ENCODE measurements around the gene SYMPK. TPM values are rescaled to one million over a fixed set of nuclear protein-coding genes. Genes with fewer than 3 reads are reported as not detected.

Gene SYMPK
- total RNA-seq, 4 donors from 2014 or later, result 31.0 to 89.0 (median 57.4) TPM

GRCh38 chr19:45882652-45883585 is 20.0 kb upstream of the SYMPK start:
- Histone ChIP-seq H3K27me3 (no peaks in the 10 kb centered on the region), H3K4me3 (peak overlapping the region in 2 of 4 donors; percentile 4 to 26), H3K4me1 (peaks cover 0 to 51% (median 23%) of the 10 kb centered on the region in 4 donors), H3K9me3 (no peaks in the 10 kb centered on the region), H3K27ac (peak overlapping the region in 1 of 4 donors; percentile 72), H3K36me3 (peaks cover 0 to 23% (median 0%) of the 10 kb centered on the region in 3 donors)
- no peak for TF ChIP-seq POLR2A (IDR thresholded peaks at IDR 0.05)
- TF ChIP-seq, protein P1, sequence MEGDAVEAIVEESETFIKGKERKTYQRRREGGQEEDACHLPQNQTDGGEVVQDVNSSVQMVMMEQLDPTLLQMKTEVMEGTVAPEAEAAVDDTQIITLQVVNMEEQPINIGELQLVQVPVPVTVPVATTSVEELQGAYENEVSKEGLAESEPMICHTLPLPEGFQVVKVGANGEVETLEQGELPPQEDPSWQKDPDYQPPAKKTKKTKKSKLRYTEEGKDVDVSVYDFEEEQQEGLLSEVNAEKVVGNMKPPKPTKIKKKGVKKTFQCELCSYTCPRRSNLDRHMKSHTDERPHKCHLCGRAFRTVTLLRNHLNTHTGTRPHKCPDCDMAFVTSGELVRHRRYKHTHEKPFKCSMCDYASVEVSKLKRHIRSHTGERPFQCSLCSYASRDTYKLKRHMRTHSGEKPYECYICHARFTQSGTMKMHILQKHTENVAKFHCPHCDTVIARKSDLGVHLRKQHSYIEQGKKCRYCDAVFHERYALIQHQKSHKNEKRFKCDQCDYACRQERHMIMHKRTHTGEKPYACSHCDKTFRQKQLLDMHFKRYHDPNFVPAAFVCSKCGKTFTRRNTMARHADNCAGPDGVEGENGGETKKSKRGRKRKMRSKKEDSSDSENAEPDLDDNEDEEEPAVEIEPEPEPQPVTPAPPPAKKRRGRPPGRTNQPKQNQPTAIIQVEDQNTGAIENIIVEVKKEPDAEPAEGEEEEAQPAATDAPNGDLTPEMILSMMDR (IDR thresholded peaks at IDR 0.05), result peak; percentile 78 to 91 (median 81)
- DNase-seq (ENCODE audit: low spot score in 2 of 2), result peak; percentile 54 to 79
- WGBS, 2 donors, result 21 to 26% methylated on average over 45 of the region's 47 CpGs

DNA sequence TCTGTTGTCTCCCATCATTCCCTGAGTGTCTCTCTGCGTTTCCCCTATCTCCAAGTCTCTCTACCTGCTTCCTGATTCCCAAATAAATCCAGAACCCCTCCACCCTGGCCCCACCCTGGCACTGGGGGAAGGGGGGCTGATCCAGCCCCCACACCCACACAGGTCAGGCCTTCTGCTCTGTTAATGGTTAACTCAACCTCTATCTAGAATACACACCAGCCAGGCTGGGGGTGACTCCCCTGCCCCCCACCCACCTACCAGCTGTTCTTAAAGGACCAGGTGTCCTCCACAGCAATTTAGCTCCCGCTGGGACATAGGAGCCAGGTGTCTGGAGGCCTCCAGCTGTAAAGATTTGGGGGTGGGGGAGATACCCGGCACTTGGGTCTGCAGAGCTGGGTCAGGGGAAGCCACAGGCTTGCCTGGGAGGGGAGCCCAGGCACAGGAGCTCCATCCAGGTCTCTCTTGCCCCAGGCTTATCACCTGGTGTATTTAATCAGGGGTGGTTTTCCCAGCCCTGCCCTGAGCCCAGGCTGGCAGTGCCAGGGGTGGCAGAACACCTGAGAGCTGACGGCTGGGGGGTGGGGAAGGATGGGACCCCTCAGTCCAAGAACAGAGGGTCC is 19.1 kb upstream of the SYMPK start:
- DNase-seq (ENCODE audit: low spot score in 2 of 2), result no peak
- Histone ChIP-seq H3K36me3 (peaks cover 0 to 23% (median 0%) of the 10 kb centered on the region in 3 donors), H3K4me1 (peaks cover 0 to 52% (median 24%) of the 10 kb centered on the region in 4 donors), H3K27me3 (no peaks in the 10 kb centered on the region), H3K27ac (peak overlapping the region in 1 of 4 donors; percentile 5), H3K9me3 (no peaks in the 10 kb centered on the region), H3K4me3 (no peak overlapping the region)
- WGBS, 2 donors, result 66 to 69% methylated on average over 4 of the region's 4 CpGs
- TF ChIP-seq POLR2A (IDR thresholded peaks at IDR 0.05) (no peak), EP300 (IDR thresholded peaks at IDR 0.05) (no peak)
- TF ChIP-seq, protein P1 (IDR thresholded peaks at IDR 0.05), result no peak

DNA sequence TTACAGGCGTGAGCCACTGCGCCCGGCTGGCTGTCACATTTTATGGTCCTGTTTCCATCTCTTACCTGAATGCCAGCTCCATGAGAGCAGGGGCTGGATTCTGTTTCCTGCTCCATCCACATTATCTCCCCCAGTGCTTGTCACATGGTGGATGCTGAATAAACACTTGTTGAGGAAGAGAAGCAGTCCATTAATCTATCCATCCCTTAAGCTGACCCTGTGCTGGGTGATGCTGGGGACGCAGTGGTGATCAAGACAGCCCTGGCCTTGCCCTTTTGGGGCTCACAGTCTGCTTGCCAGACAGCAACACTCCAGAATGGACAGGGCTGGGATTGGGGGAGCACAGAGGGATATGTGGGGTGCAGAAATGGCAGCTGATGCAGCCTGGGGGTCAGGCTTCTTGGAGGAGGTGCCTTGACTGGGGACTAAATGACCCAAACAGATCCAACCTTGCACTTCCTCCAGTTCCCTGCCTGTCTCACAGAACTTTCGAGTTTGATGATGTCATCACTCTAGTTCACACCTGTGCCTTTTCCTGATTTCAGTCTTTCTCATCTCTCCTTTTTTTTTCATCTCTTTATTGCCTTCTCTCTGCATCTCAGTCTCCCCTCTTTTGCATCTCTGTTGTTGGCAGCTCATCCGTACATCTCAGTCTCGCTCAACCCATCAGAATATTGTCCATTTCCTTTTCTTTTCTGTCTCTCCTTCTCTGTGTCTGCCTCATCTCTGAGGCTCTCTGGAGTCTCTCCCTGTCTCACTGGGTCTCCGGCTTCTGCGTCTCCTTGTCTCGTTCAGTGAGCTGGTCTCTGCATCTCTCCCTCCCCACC is 18.3 kb upstream of the SYMPK start:
- TF ChIP-seq EP300 (IDR thresholded peaks at IDR 0.05) (no peak), POLR2A (IDR thresholded peaks at IDR 0.05) (no peak)
- TF ChIP-seq, protein P1 (IDR thresholded peaks at IDR 0.05), result no peak

GRCh38 chr19:45879971-45880370 is 17.0 kb upstream of the SYMPK start:
- Histone ChIP-seq H3K4me1 (peaks cover 0 to 49% (median 25%) of the 10 kb centered on the region in 4 donors), H3K27me3 (no peaks in the 10 kb centered on the region), H3K27ac (no peak overlapping the region), H3K4me3 (no peak overlapping the region), H3K36me3 (peaks cover 0 to 20% (median 0%) of the 10 kb centered on the region in 3 donors), H3K9me3 (no peaks in the 10 kb centered on the region)
- no peak for DNase-seq (ENCODE audit: low spot score in 2 of 2)
- no peak for TF ChIP-seq EP300 (IDR thresholded peaks at IDR 0.05)
- TF ChIP-seq POLR2A (IDR thresholded peaks at IDR 0.05), result no peak
- TF ChIP-seq, protein P1 (IDR thresholded peaks at IDR 0.05), result no peak
- 82 to 83% methylated on average over 2 of the region's 2 CpGs for WGBS, 2 donors

More for the DNA sequence above, 18.3 kb upstream of the SYMPK start:
- Histone ChIP-seq H3K27ac (no peak overlapping the region), H3K4me3 (no peak overlapping the region), H3K4me1 (peaks cover 0 to 54% (median 28%) of the 10 kb centered on the region in 4 donors), H3K36me3 (peaks cover 0 to 23% (median 0%) of the 10 kb centered on the region in 3 donors), H3K27me3 (no peaks in the 10 kb centered on the region), H3K9me3 (no peaks in the 10 kb centered on the region)
- WGBS, 2 donors, result 85% methylated on average over 10 of the region's 10 CpGs
- no peak for DNase-seq (ENCODE audit: low spot score in 2 of 2)
